HEK293 (cell line): ENCODE results near the gene CFAP46.

ENCODE experiments used
- CTCF ChIA-PET: fragments of 350-600 bp; formaldehyde crosslinking; extraction: SDS; loops from one replicate; lab custom pipeline; 2021; ENCODE audit warnings: antibody characterized with exemption; lab: Yijun Ruan, JAX
- POLR2A ChIA-PET: fragments of 300-600 bp; formaldehyde crosslinking; extraction: SDS; loops from one replicate; lab custom pipeline; 2020; ENCODE audit warnings: antibody characterized with exemption, inconsistent platforms; lab: Yijun Ruan, JAX
- H3K27ac ChIP-seq: fragments of 200-500 bp; sonication (Bioruptor generic); 2 replicates; pipeline ENCODE4 v1.5.1; 2014; ENCODE audit warnings: low read depth, low read length, control low read depth, inconsistent platforms; ENCODE audit errors: extremely low read depth
- H3K36me3 ChIP-seq, 2 experiments: fragments of 200-500 bp in 1 of 2; sonication (Bioruptor generic) in 1 of 2; 1 replicate in 1 of 2; 2 replicates in 1 of 2; pipeline ENCODE4 v1.5.1; 2014 to 2017; ENCODE audit warnings: inconsistent platforms in 2 of 2, low read length in 2 of 2; ENCODE audit not compliant: control insufficient read depth in 2 of 2, insufficient read depth in 1 of 2
- H3K4me1 ChIP-seq: fragments of 200-500 bp; sonication (Bioruptor generic); 2 replicates; pipeline ENCODE4 v1.5.1; 2014; ENCODE audit warnings: mild to moderate bottlenecking, low read length, inconsistent platforms; ENCODE audit not compliant: control insufficient read depth, insufficient read depth
- H3K4me3 ChIP-seq: 2 replicates; pipeline ENCODE4 v1.5.1; 2011; ENCODE audit warnings: low read depth, mild to moderate bottlenecking, control low read depth, low read length, moderate library complexity
- H3K9me3 ChIP-seq: fragments of 200-500 bp; sonication (Bioruptor generic); 2 replicates; pipeline ENCODE4 v1.5.1; 2014; ENCODE audit warnings: low read depth, low read length, inconsistent platforms; ENCODE audit not compliant: control insufficient read depth, insufficient read depth
- KLF1 ChIP-seq: fragments of 450-650 bp; formaldehyde crosslinking; IDR thresholded peaks from 2 replicates; pipeline ENCODE4 v1.5.1; 2016; ENCODE audit warnings: missing biosample characterization, missing genetic modification characterization
- KLF10 ChIP-seq: fragments of 450-650 bp; IDR thresholded peaks from 2 replicates; pipeline ENCODE4 v1.5.1; 2018; ENCODE audit warnings: missing biosample characterization, mild to moderate bottlenecking, missing genetic modification characterization
- KLF16 ChIP-seq: fragments of 450-650 bp; formaldehyde crosslinking; IDR thresholded peaks from 2 replicates; pipeline ENCODE4 v1.5.1; 2017; ENCODE audit warnings: missing biosample characterization, missing genetic modification characterization
- KLF17 ChIP-seq: fragments of 450-650 bp; formaldehyde crosslinking; IDR thresholded peaks from 2 replicates; pipeline ENCODE4 v1.5.1; 2016; ENCODE audit warnings: missing biosample characterization, missing genetic modification characterization
- KLF7 ChIP-seq: fragments of 450-650 bp; formaldehyde crosslinking; IDR thresholded peaks from 2 replicates; pipeline ENCODE4 v1.5.1; 2016; ENCODE audit warnings: missing biosample characterization, missing genetic modification characterization, borderline replicate concordance
- KLF8 ChIP-seq: fragments of 450-650 bp; formaldehyde crosslinking; IDR thresholded peaks from 2 replicates; pipeline ENCODE4 v1.5.1; 2016; ENCODE audit warnings: missing biosample characterization, missing genetic modification characterization
- KLF9 ChIP-seq: fragments of 450-650 bp; formaldehyde crosslinking; IDR thresholded peaks from 2 replicates; pipeline ENCODE4 v1.5.1; 2016; ENCODE audit warnings: missing biosample characterization, missing genetic modification characterization, low read depth
- MEIS1 ChIP-seq: sonication (generic); formaldehyde crosslinking; IDR thresholded peaks from 2 replicates; pipeline ENCODE4 v1.8.1; 2022; ENCODE audit warnings: missing genetic modification reagents, mild to moderate bottlenecking, borderline replicate concordance
- PATZ1 ChIP-seq: fragments of 450-650 bp; formaldehyde crosslinking; IDR thresholded peaks from 2 replicates; pipeline ENCODE4 v1.5.1; 2016; ENCODE audit warnings: missing biosample characterization, missing genetic modification characterization
- SP2 ChIP-seq: fragments of 450-650 bp; formaldehyde crosslinking; IDR thresholded peaks from 2 replicates; pipeline ENCODE4 v1.5.1; 2016; ENCODE audit warnings: missing biosample characterization, missing genetic modification characterization
- SP3 ChIP-seq: fragments of 450-650 bp; formaldehyde crosslinking; IDR thresholded peaks from 2 replicates; pipeline ENCODE4 v1.5.1; 2016; ENCODE audit warnings: missing biosample characterization, missing genetic modification characterization
- ZEB2 ChIP-seq: fragments of 450-650 bp; formaldehyde crosslinking; IDR thresholded peaks from 2 replicates; pipeline ENCODE4 v1.5.1; 2016; ENCODE audit warnings: missing biosample characterization, missing genetic modification characterization
- ZFHX2 ChIP-seq: fragments of 450-650 bp; formaldehyde crosslinking; conservative IDR thresholded peaks from 2 replicates; pipeline ENCODE4 v1.5.1; 2016; ENCODE audit warnings: missing biosample characterization, missing genetic modification characterization
- ZIC2 ChIP-seq: fragments of 450-650 bp; formaldehyde crosslinking; IDR thresholded peaks from 2 replicates; pipeline ENCODE4 v1.5.1; 2016; ENCODE audit warnings: missing biosample characterization, missing genetic modification characterization
- ZNF155 ChIP-seq: fragments of 450-650 bp; formaldehyde crosslinking; IDR thresholded peaks from 2 replicates; pipeline ENCODE4 v1.5.1; 2016; ENCODE audit warnings: missing biosample characterization, missing genetic modification characterization
- ZNF221 ChIP-seq: fragments of 450-650 bp; formaldehyde crosslinking; IDR thresholded peaks from 2 replicates; pipeline ENCODE4 v1.5.1; 2017; ENCODE audit warnings: missing biosample characterization, missing genetic modification characterization, borderline replicate concordance
- ZNF23 ChIP-seq: fragments of 450-650 bp; formaldehyde crosslinking; IDR thresholded peaks from 2 replicates; pipeline ENCODE4 v1.5.1; 2016; ENCODE audit warnings: missing biosample characterization, missing genetic modification characterization, borderline replicate concordance
- ZNF341 ChIP-seq: fragments of 450-650 bp; formaldehyde crosslinking; IDR thresholded peaks from 2 replicates; pipeline ENCODE4; 2016; ENCODE audit warnings: low read depth, missing biosample characterization, missing genetic modification characterization
- ZNF354C ChIP-seq: fragments of 450-650 bp; formaldehyde crosslinking; IDR thresholded peaks from 2 replicates; pipeline ENCODE4 v1.5.1; 2016; ENCODE audit warnings: missing biosample characterization, missing genetic modification characterization, low read depth, borderline replicate concordance
- ZNF404 ChIP-seq: fragments of 450-650 bp; formaldehyde crosslinking; IDR thresholded peaks from 2 replicates; pipeline ENCODE4 v1.5.1; 2017; ENCODE audit warnings: missing biosample characterization, missing genetic modification characterization
- ZNF449 ChIP-seq: fragments of 450-650 bp; formaldehyde crosslinking; IDR thresholded peaks from 2 replicates; pipeline ENCODE4 v1.5.1; 2017; ENCODE audit warnings: missing biosample characterization, mild to moderate bottlenecking, missing genetic modification characterization, moderate library complexity
- ZNF600 ChIP-seq: fragments of 450-650 bp; formaldehyde crosslinking; IDR thresholded peaks from 2 replicates; pipeline ENCODE4 v1.5.1; 2016; ENCODE audit warnings: missing biosample characterization, missing genetic modification characterization
- ZNF629 ChIP-seq: fragments of 450-650 bp; formaldehyde crosslinking; IDR thresholded peaks from 2 replicates; pipeline ENCODE4 v1.5.1; 2017; ENCODE audit warnings: missing biosample characterization, missing genetic modification characterization
- ZNF692 ChIP-seq: fragments of 450-650 bp; formaldehyde crosslinking; IDR thresholded peaks from 2 replicates; pipeline ENCODE4 v1.5.1; 2016; ENCODE audit warnings: missing biosample characterization, missing genetic modification characterization
- ZNF768 ChIP-seq: fragments of 450-650 bp; formaldehyde crosslinking; IDR thresholded peaks from 2 replicates; pipeline ENCODE4 v1.5.1; 2018; ENCODE audit warnings: missing biosample characterization, mild to moderate bottlenecking, missing genetic modification characterization
- ZSCAN16 ChIP-seq: fragments of 450-650 bp; formaldehyde crosslinking; IDR thresholded peaks from 2 replicates; pipeline ENCODE4 v1.5.1; 2016; ENCODE audit warnings: missing biosample characterization, missing genetic modification characterization
- ZSCAN30 ChIP-seq: fragments of 450-650 bp; IDR thresholded peaks from 2 replicates; pipeline ENCODE4 v1.5.1; 2018; ENCODE audit warnings: missing biosample characterization, mild to moderate bottlenecking, missing genetic modification characterization, moderate library complexity

The CFAP46 gene

GRCh38 chr10:132787495-132788179, 154.7 kb downstream of the CFAP46 start:
- H3K4me1 ChIP-seq = peaks cover 3% of the 10 kb centered on the region
- TF ChIP-seq ZNF768 (tag by site-specific recombination) = no peak
- no peak for TF ChIP-seq ZNF155 (tag by site-specific recombination)
- peak; percentile 60; the same call in 1 of the 2 replicates for TF ChIP-seq KLF1 (tag by site-specific recombination)
- TF ChIP-seq ZNF404 (tag by site-specific recombination) = no peak
- no peak for TF ChIP-seq KLF16 (tag by site-specific recombination)
- TF ChIP-seq SP3 = peak; percentile 68
- peak; percentile 91 for TF ChIP-seq KLF9 (tag by site-specific recombination)
- 0 out of 2 replicates have a peak, but pooled peaks have one; percentile 36 for TF ChIP-seq KLF7 (tag by site-specific recombination)
- TF ChIP-seq KLF8 = peak; percentile 14; the same call in 1 of the 2 replicates
- peak; percentile 19; the same call in 1 of the 2 replicates for TF ChIP-seq SP2 (tag by site-specific recombination)
- peak; percentile 80 for TF ChIP-seq PATZ1
- no peak for TF ChIP-seq ZNF221
- 0 out of 2 replicates have a peak, but pooled peaks have one; percentile 29 for TF ChIP-seq KLF17 (tag by site-specific recombination)
- peak; percentile 23; the same call in 1 of the 2 replicates for TF ChIP-seq ZNF600
- no peak for TF ChIP-seq ZSCAN30 (tag by site-specific recombination)
- no peak for TF ChIP-seq KLF10 (tag by site-specific recombination)
- TF ChIP-seq ZNF341 (tag by site-specific recombination) = peak; percentile 82
- TF ChIP-seq ZNF449 (tag by site-specific recombination) = no peak
- no peak overlapping the region for H3K4me3 ChIP-seq
- ChIA-PET CTCF (interaction anchor here (0.7 kb wide), 1 partner anchor 19 kb away, joined by 3 read pairs; no protein-coding TSS in a partner anchor), POLR2A (no interaction called here)
- no peaks in the 10 kb centered on the region for H3K9me3 ChIP-seq
- H3K27ac ChIP-seq = no peak overlapping the region
- H3K36me3 ChIP-seq = no peaks in the 10 kb centered on the region

- ChIA-PET CTCF (no interaction called here), POLR2A (no interaction called here)
- peaks cover 3% of the 10 kb centered on the region for H3K4me1 ChIP-seq
- H3K4me3 ChIP-seq = no peak overlapping the region
- no peak overlapping the region for H3K27ac ChIP-seq
- H3K36me3 ChIP-seq = no peaks in the 10 kb centered on the region
- H3K9me3 ChIP-seq = no peaks in the 10 kb centered on the region
- TF ChIP-seq ZSCAN30 (tag by site-specific recombination) (no peak), ZSCAN16 (tag by site-specific recombination) (no peak), ZFHX2 (tag by site-specific recombination) (peak; percentile 24), ZEB2 (0 out of 2 replicates have a peak, but pooled peaks have one; percentile 31), ZIC2 (tag by site-specific recombination) (peak; percentile 44), MEIS1 (CRISPR knock-in tag) (no peak), ZNF692 (no peak; the same call in 1 of the 2 replicates), ZNF354C (tag by site-specific recombination) (no peak), ZNF23 (no peak), ZNF629 (tag by site-specific recombination) (no peak)
These were observed 155.4 kb downstream of the CFAP46 start for GRCh38 chr10:132786884-132787494.
